DMS53 treated with DMSO at 0.1 percent for 48 hours (cell line): ENCODE measurements around the gene SLC12A7.

Experiments used
- DNase-seq: peaks from one replicate; lab custom pipeline; 2025; ENCODE audit not compliant: unreplicated experiment; lab: John Stamatoyannopoulos, UW

Gene SLC12A7

GRCh38 chr5:1112596-1113331, 901 bp upstream of the SLC12A7 start:
- DNase-seq = peak; percentile 98

- no peak for DNase-seq
These were observed 579 bp downstream of the SLC12A7 start for GRCh38 chr5:1111241-1111726.

- DNase-seq = no peak
These were observed 1.3 kb downstream of the SLC12A7 start for GRCh38 chr5:1110307-1111240.

GRCh38 chr5:1109542-1110306, 2.1 kb downstream of the SLC12A7 start:
- DNase-seq = no peak

- DNase-seq = no peak
These were observed 3.0 kb downstream of the SLC12A7 start for GRCh38 chr5:1108865-1109174.

GRCh38 chr5:1108023-1108864, 3.6 kb downstream of the SLC12A7 start:
- DNase-seq = no peak

GRCh38 chr5:1107167-1108022, 4.5 kb downstream of the SLC12A7 start:
- DNase-seq = no peak

- DNase-seq = no peak
These were observed 5.3 kb downstream of the SLC12A7 start for GRCh38 chr5:1106385-1107166.

- no peak for DNase-seq
These were observed 6.3 kb downstream of the SLC12A7 start for GRCh38 chr5:1105350-1106265.

GRCh38 chr5:1104327-1105006, 7.4 kb downstream of the SLC12A7 start:
- no peak for DNase-seq

- DNase-seq = no peak
These were observed 8.1 kb downstream of the SLC12A7 start for GRCh38 chr5:1103505-1104326.

- no peak for DNase-seq
These were observed 8.8 kb downstream of the SLC12A7 start for GRCh38 chr5:1103093-1103492.

GRCh38 chr5:1101961-1102713, 9.7 kb downstream of the SLC12A7 start:
- DNase-seq = no peak

- no peak for DNase-seq
These were observed 10.9 kb downstream of the SLC12A7 start for GRCh38 chr5:1100664-1101574.
